AG04450 (cell line): ENCODE results near the gene RC3H2. TPM values are rescaled to one million over a fixed set of nuclear protein-coding genes. Genes with fewer than 3 reads are reported as not detected.

Experiments used
- CTCF ChIA-PET: fragments of 300-600, 350-600 bp; formaldehyde crosslinking; extraction: SDS; loops from one replicate; lab custom pipeline; 2022; ENCODE audit warnings: antibody characterized with exemption, inconsistent platforms; lab: Charles Lee
- POLR2A ChIA-PET: fragments of 350-600 bp; formaldehyde crosslinking; extraction: SDS; loops from one replicate; lab custom pipeline; 2021; ENCODE audit warnings: antibody characterized with exemption, inconsistent platforms; lab: Yijun Ruan, JAX
- DNase-seq: peaks from one replicate; pipeline ENCODE4 v3.0.0-alpha.2; 2011; ENCODE audit warnings: low read depth, low spot score
- H3K27ac ChIP-seq: one replicate; pipeline ENCODE4 v1.5.1; 2012; ENCODE audit warnings: low read depth, low read length, control low read depth
- H3K27me3 ChIP-seq: one replicate; pipeline ENCODE4 v1.6.0; 2012; ENCODE audit warnings: low read length; ENCODE audit not compliant: control insufficient read depth, insufficient read depth
- H3K4me3 ChIP-seq: 2 replicates; pipeline ENCODE4 v1.5.1; 2011; ENCODE audit warnings: mild to moderate bottlenecking, low read depth, low read length, control low read depth
- H3K9me3 ChIP-seq: 2 replicates; pipeline ENCODE4 v1.5.1; 2012; ENCODE audit warnings: low read length; ENCODE audit not compliant: control insufficient read depth, insufficient read depth
- CTCF ChIP-seq: IDR thresholded peaks from 2 replicates; pipeline ENCODE4 v1.5.1; 2011; ENCODE audit warnings: low read depth, low read length, control low read depth, inconsistent platforms
- polyA plus RNA-seq: library from polyadenylated mRNA; depleted of rRNA; stranded (reverse); fragments of >200 nt; gene quantifications from 2 replicates; pipeline ENCODE4 v1.2.3, GENCODE V29; 2011

The RC3H2 gene
- polyA plus RNA-seq, 1 experiment, result 47.2 TPM

- ChIA-PET POLR2A (interaction anchor here (0.5 to 3.5 kb wide), 3 partner anchors 11 to 71 kb away, joined by 3 to 38 read pairs (median 12); partner anchors contain the start of genes RABGAP1 and ZBTB6), CTCF (no interaction called here)
- no peak for TF ChIP-seq CTCF
- DNase-seq, result no peak
- no peak overlapping the region for H3K27ac ChIP-seq
- no peak overlapping the region for H3K4me3 ChIP-seq
- H3K9me3 ChIP-seq, result peaks cover 3% of the 10 kb centered on the region; the same call in 1 of the 2 replicates
- no peaks in the 10 kb centered on the region for H3K27me3 ChIP-seq
These were observed 24.7 kb upstream of the RC3H2 start for GRCh38 chr9:122929796-122930354.

GRCh38 chr9:122923947-122924346, 18.8 kb upstream of the RC3H2 start:
- Histone ChIP-seq H3K27me3 (no peaks in the 10 kb centered on the region), H3K27ac (no peak overlapping the region), H3K4me3 (no peak overlapping the region), H3K9me3 (no peaks in the 10 kb centered on the region)
- ChIA-PET POLR2A (interaction anchor here (1.0 kb wide), 1 partner anchor 11 kb away, joined by 8 read pairs; the partner anchor contains the start of gene ZBTB6), CTCF (no interaction called here)
- DNase-seq, result no peak
- TF ChIP-seq CTCF, result no peak

- CTCF ChIA-PET, result no interaction called here
- TF ChIP-seq CTCF, result no peak
- DNase-seq, result no peak
- POLR2A ChIA-PET, result no interaction called here
- Histone ChIP-seq H3K27ac (no peak overlapping the region), H3K27me3 (no peaks in the 10 kb centered on the region), H3K9me3 (no peaks in the 10 kb centered on the region), H3K4me3 (no peak overlapping the region)
These were observed 17.6 kb upstream of the RC3H2 start for GRCh38 chr9:122922713-122923112.

GRCh38 chr9:122918310-122918709, 13.2 kb upstream of the RC3H2 start:
- TF ChIP-seq CTCF, result no peak
- no peaks in the 10 kb centered on the region for H3K27me3 ChIP-seq
- CTCF ChIA-PET, result no interaction called here
- POLR2A ChIA-PET, result interaction anchor here (0.6 kb wide), 1 partner anchor 41 kb away, joined by 5 read pairs; no protein-coding TSS in a partner anchor
- H3K9me3 ChIP-seq, result no peaks in the 10 kb centered on the region
- H3K27ac ChIP-seq, result no peak overlapping the region
- no peak overlapping the region for H3K4me3 ChIP-seq
- DNase-seq, result no peak

- Histone ChIP-seq H3K4me3 (peak within 1 kb of the TSS; percentile 92), H3K27ac (peak within 1 kb of the TSS; percentile 89), H3K9me3 (no peaks in the 10 kb centered on the region), H3K27me3 (no peaks in the 10 kb centered on the region)
- no peak for TF ChIP-seq CTCF
- ChIA-PET POLR2A (interaction anchor here (0.5 to 2.3 kb wide), 9 partner anchors 9 to 78 kb away, joined by 3 to 14 read pairs (median 5); partner anchors contain the start of genes RABGAP1, RC3H2 and ZBTB26), CTCF (interaction anchor here (0.6 to 2.9 kb wide), 3 partner anchors 78 to 530 kb away, joined by 3 to 13 read pairs (median 4); no protein-coding TSS in a partner anchor)
- DNase-seq, result peak; percentile 51
These were observed 8.0 kb upstream of the RC3H2 start, which contains the start of gene ZBTB6 for GRCh38 chr9:122912964-122913673. TSS of gene ZBTB6 (minus strand) at chr9:122913323. CDS start at chr9:122912072, 1,251 bp downstream.
